Thyroid gland (tissue), 4 donors: ENCODE measurements around the gene DOK6. TPM values are rescaled to one million over a fixed set of nuclear protein-coding genes. Genes with fewer than 3 reads are reported as not detected.

Experiments used
- DNase-seq, 2 donors: peaks; one replicate each; pipeline ENCODE4 v3.0.0-alpha.2; 2019
- H3K27ac ChIP-seq, 3 donors: fragments of 200-600 bp; sonication (generic); 1 replicate in 2 of 3; 2 replicates in 1 of 3; pipeline ENCODE4 v1.5.1; 2016 to 2019; ENCODE audit warnings: mild to moderate bottlenecking in 1 of 3, moderate library complexity in 1 of 3
- H3K27me3 ChIP-seq: fragments of 200-600 bp; sonication (generic); one replicate; pipeline ENCODE4 v1.5.1; 2019
- H3K36me3 ChIP-seq, 2 donors: fragments of 200-600 bp; sonication (generic); one replicate each; pipeline ENCODE4 v1.5.1; 2016 to 2019
- H3K4me1 ChIP-seq, 2 donors: fragments of 200-600 bp; sonication (generic); one replicate each; pipeline ENCODE4 v1.5.1; 2017 to 2019
- H3K4me3 ChIP-seq, 3 donors: fragments of 200-600 bp; sonication (generic); replicated peaks in 1 of 3; 1 replicate in 2 of 3; 2 replicates in 1 of 3; pipeline ENCODE4 v1.5.1; 2016; ENCODE audit warnings: mild to moderate bottlenecking in 1 of 3
- H3K9me3 ChIP-seq: fragments of 200-600 bp; sonication (generic); one replicate; pipeline ENCODE4 v1.5.1; 2017
- CTCF ChIP-seq, 6 experiments: fragments of 200-600 bp in 3 of 6; fragments of 450-650 bp in 3 of 6; sonication (generic) in 3 of 6; IDR thresholded peaks; one replicate each; pipeline ENCODE4 v1.5.1; 2016 to 2019; ENCODE audit warnings: antibody characterized with exemption in 6 of 6, mild to moderate bottlenecking in 2 of 6, inconsistent platforms in 1 of 6, moderate library complexity in 1 of 6
- POLR2A ChIP-seq, 2 donors: fragments of 450-650 bp; IDR thresholded peaks; one replicate each; pipeline ENCODE4 v1.6.1; 2017; ENCODE audit warnings: antibody characterized with exemption in 2 of 2, mild to moderate bottlenecking in 2 of 2, moderate library complexity in 1 of 2
- WGBS, 2 donors: methylation state at CpG; one replicate each; pipeline ENCODE4 v1.1.5; 2017; 5-methylcytosine and 5-hydroxymethylcytosine counted together
- intact Hi-C: fragments of 100-400 bp; cut with DNase I; formaldehyde crosslinking; loops from one replicate; pipeline ENCODE4 v1.15.1; 2023
- total RNA-seq, 4 donors: library from RNA; depleted of rRNA; stranded (reverse); fragments of >200 nt; gene quantifications; one replicate each; pipeline ENCODE4 v1.2.3, GENCODE V29; 2016

DOK6 gene
- total RNA-seq, 4 donors from 2014 or later = 0.94 to 3.1 (median 2.5) TPM

DNA sequence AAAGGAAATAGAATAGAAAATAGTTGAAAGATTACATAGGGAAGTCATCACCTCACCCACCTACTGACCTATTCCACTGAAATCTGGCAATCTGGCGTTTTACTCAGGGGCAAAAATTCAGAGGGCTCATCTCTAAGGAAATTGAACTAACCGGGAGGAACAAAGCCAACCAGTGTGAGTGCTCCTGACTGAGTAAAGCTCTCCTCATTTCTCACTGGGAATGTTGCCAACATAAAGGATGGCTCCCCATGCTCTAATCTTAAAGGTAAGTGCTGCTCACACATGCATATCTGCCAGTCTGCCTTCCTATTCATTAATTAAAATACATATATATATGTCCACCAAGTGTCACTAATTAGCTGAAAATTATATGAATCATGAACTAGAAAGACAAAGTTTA lies 13.5 kb upstream of the DOK6 start:
- Histone ChIP-seq H3K36me3 (no peaks in the 10 kb centered on the region), H3K4me1 (no peaks in the 10 kb centered on the region), H3K4me3 (no peak overlapping the region), H3K9me3 (no peaks in the 10 kb centered on the region), H3K27me3 (no peaks in the 10 kb centered on the region), H3K27ac (no peak overlapping the region)
- intact Hi-C loops = no loop called here
- WGBS, 2 donors = 17 to 24% methylated on average over 2 of the region's 2 CpGs
- DNase-seq = no peak
- TF ChIP-seq CTCF (IDR thresholded peaks at IDR 0.05) (no peak), POLR2A (IDR thresholded peaks at IDR 0.05) (no peak)

DNA sequence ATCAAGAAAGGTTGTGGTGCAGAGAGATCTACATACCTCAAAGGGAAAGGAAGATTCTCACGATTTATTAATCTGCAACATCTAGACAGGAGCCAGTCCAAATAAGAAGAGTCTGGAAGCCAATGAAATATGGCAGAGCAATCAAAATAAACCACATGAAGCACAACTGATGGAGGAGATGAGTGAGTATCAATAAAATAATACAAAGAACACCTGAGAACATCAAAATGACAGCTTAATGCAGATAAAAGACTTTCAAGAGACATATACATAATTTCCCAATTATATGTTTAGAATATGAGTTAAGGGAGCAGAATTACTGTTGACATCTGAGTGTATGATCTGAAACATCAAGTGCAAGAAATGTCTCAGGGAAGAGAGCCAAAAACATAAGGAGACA lies 12.5 kb upstream of the DOK6 start:
- H3K4me1 ChIP-seq = no peaks in the 10 kb centered on the region
- no peaks in the 10 kb centered on the region for H3K9me3 ChIP-seq
- no peaks in the 10 kb centered on the region for H3K27me3 ChIP-seq
- intact Hi-C loops = no loop called here
- no peak overlapping the region for H3K4me3 ChIP-seq
- H3K27ac ChIP-seq = no peak overlapping the region
- 87 to 93% methylated on average over 1 of the region's 1 CpG for WGBS, 2 donors
- no peak for TF ChIP-seq POLR2A (IDR thresholded peaks at IDR 0.05)
- no peak for TF ChIP-seq CTCF (IDR thresholded peaks at IDR 0.05)
- no peak for DNase-seq
- no peaks in the 10 kb centered on the region for H3K36me3 ChIP-seq

GRCh38 chr18:69397096-69397495 lies 3.6 kb upstream of the DOK6 start:
- H3K9me3 ChIP-seq = no peaks in the 10 kb centered on the region
- no peak overlapping the region for H3K4me3 ChIP-seq
- no peak for DNase-seq
- H3K36me3 ChIP-seq = no peaks in the 10 kb centered on the region
- WGBS, 2 donors = 96 to 97% methylated on average over 7 of the region's 7 CpGs
- H3K27ac ChIP-seq = no peak overlapping the region
- H3K4me1 ChIP-seq = peaks cover 0 to 5% of the 10 kb centered on the region in 2 donors
- TF ChIP-seq POLR2A (IDR thresholded peaks at IDR 0.05) = no peak
- TF ChIP-seq CTCF (IDR thresholded peaks at IDR 0.05) = no peak
- no peaks in the 10 kb centered on the region for H3K27me3 ChIP-seq
- intact Hi-C loops = no loop called here

DNA sequence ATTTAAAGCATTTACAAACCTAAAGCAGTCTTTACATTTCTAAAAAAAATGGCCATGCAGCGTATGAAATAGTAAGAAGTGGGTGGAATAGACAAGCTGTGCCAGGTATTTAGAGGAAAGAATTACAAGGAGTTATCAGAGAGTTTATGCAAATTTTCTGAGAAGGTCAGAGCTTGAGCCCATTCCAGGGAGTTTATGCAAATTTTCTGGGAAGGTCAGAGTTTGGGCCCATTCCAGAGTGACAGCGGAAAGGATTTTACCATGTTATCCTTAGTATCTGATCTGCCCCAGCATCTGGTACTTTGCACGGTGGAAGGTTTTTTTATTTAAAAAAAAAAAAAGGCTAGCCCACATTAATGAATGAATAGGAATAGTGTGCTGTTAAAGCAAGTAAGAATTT lies 1.4 kb upstream of the DOK6 start:
- Histone ChIP-seq H3K4me1 (peaks cover 0 to 11% of the 10 kb centered on the region in 2 donors), H3K9me3 (no peaks in the 10 kb centered on the region), H3K36me3 (no peaks in the 10 kb centered on the region), H3K4me3 (no peak overlapping the region), H3K27ac (no peak overlapping the region), H3K27me3 (no peaks in the 10 kb centered on the region)
- no peak for TF ChIP-seq CTCF (IDR thresholded peaks at IDR 0.05)
- no peak for TF ChIP-seq POLR2A (IDR thresholded peaks at IDR 0.05)
- intact Hi-C loops = no loop called here
- 84 to 91% methylated on average over 3 of the region's 3 CpGs for WGBS, 2 donors
- no peak for DNase-seq

- H3K27ac ChIP-seq = peak overlapping the region in 1 of 3 donors; percentile 66
- peak overlapping the region; percentile 16 to 65 (median 62) for H3K4me3 ChIP-seq
- no peaks in the 10 kb centered on the region for H3K27me3 ChIP-seq
- H3K36me3 ChIP-seq = no peaks in the 10 kb centered on the region
- no peaks in the 10 kb centered on the region for H3K9me3 ChIP-seq
- DNase-seq = no peak
- peaks cover 0 to 11% of the 10 kb centered on the region in 2 donors for H3K4me1 ChIP-seq
- intact Hi-C loops = no loop called here
- TF ChIP-seq POLR2A (IDR thresholded peaks at IDR 0.05) (peak in 1 of 2 donors; percentile 18), CTCF (IDR thresholded peaks at IDR 0.05) (no peak)
- no CpG with 5 or more reads among the region's 47 CpGs for WGBS, 2 donors
These were observed 213 bp downstream of the DOK6 start for GRCh38 chr18:69400976-69401225.
